Spleen (tissue), 11 donors: ENCODE results near the gene RETREG1. TPM values are rescaled to one million over a fixed set of nuclear protein-coding genes. Genes with fewer than 3 reads are reported as not detected.

ENCODE experiments used
- DNase-seq: peaks from one replicate; pipeline ENCODE4 v3.0.0-alpha.2; 2020
- H3K27ac ChIP-seq, 8 donors: fragments of 200-600 bp; sonication (generic) in 7 of 8; 1 replicate in 4 of 8; 2 replicates in 4 of 8; pipeline versions ENCODE4 v1.5.0 to v1.8.0; 2016 to 2021; ENCODE audit warnings: inconsistent platforms in 4 of 8, mild to moderate bottlenecking in 4 of 8, moderate library complexity in 1 of 8
- H3K27me3 ChIP-seq, 7 donors: fragments of 200-600 bp; sonication (generic) in 6 of 7; replicated peaks in 1 of 7; 1 replicate in 4 of 7; 2 replicates in 3 of 7; pipeline versions ENCODE4 v1.5.0 to v1.8.0; 2016 to 2021; ENCODE audit warnings: inconsistent platforms in 3 of 7, mild to moderate bottlenecking in 1 of 7
- H3K36me3 ChIP-seq, 6 donors: fragments of 200-600 bp; sonication (generic) in 5 of 6; 1 replicate in 4 of 6; 2 replicates in 2 of 6; pipeline versions ENCODE4 v1.5.0 to v1.8.0; 2016 to 2021; ENCODE audit warnings: inconsistent platforms in 2 of 6
- H3K4me1 ChIP-seq, 6 donors: fragments of 200-600 bp; sonication (generic) in 5 of 6; 1 replicate in 3 of 6; 2 replicates in 3 of 6; pipeline versions ENCODE4 v1.5.0 to v1.8.0; 2016 to 2021; ENCODE audit warnings: inconsistent platforms in 3 of 6
- H3K4me3 ChIP-seq, 8 donors: fragments of 200-600 bp; sonication (generic) in 7 of 8; 1 replicate in 4 of 8; 2 replicates in 4 of 8; pipeline versions ENCODE4 v1.5.0 to v1.8.0; 2016 to 2021; ENCODE audit warnings: inconsistent platforms in 4 of 8, mild to moderate bottlenecking in 4 of 8, moderate library complexity in 2 of 8
- H3K9me3 ChIP-seq, 8 donors: fragments of 200-600 bp; sonication (generic) in 7 of 8; 1 replicate in 4 of 8; 2 replicates in 4 of 8; pipeline versions ENCODE4 v1.5.0 to v1.8.0; 2016 to 2021; ENCODE audit warnings: inconsistent platforms in 4 of 8
- CTCF ChIP-seq, 11 experiments: fragments of 200-600 bp in 7 of 11; fragments of 450-650 bp in 4 of 11; sonication (generic) in 4 of 11; IDR thresholded peaks in 8 of 11; conservative IDR thresholded peaks in 3 of 11; 1 replicate in 7 of 11; 2 replicates in 4 of 11; pipeline versions ENCODE4 v1.4.0 to v1.8.0; 2016 to 2021; ENCODE audit warnings: antibody characterized with exemption in 11 of 11, inconsistent platforms in 4 of 11, mild to moderate bottlenecking in 1 of 11
- POLR2A ChIP-seq, 3 donors: fragments of 450-650 bp; IDR thresholded peaks; one replicate each; pipeline ENCODE4 v1.5.1; 2017; ENCODE audit warnings: antibody characterized with exemption in 3 of 3, mild to moderate bottlenecking in 1 of 3
- POLR2AphosphoS5 ChIP-seq, 3 donors: sonication (generic); formaldehyde crosslinking; IDR thresholded peaks; one replicate each; pipeline ENCODE4 v1.5.1; 2017; ENCODE audit warnings: antibody characterized with exemption in 3 of 3
- WGBS, 5 donors: extraction: QIAGEN DNeasy Blood & Tissue Kit in 3 of 5; methylation state at CpG; one replicate each; pipeline versions ENCODE4 v1.1.5 to v1.1.7; 2013 to 2018; 5-methylcytosine and 5-hydroxymethylcytosine counted together
- intact Hi-C: fragments of 100-400 bp; cut with DNase I; formaldehyde crosslinking; loops from one replicate; pipeline ENCODE4 v1.15.0; 2023; ENCODE audit warnings: low total_unique reads
- polyA plus RNA-seq, 3 donors: library from polyadenylated mRNA; stranded (reverse); fragments of 200-250 nt; gene quantifications; one replicate each; pipeline ENCODE4 v1.2.1, GENCODE V29; 2013
- total RNA-seq, 7 donors: library from RNA; depleted of rRNA in 3 of 7; stranded (reverse); fragments of >200 nt in 3 of 7; fragmentation: NEBNext Ultra II Directional in 4 of 7; extraction: Animal tissue kit (Norgen Biotek cat#: 25700) in 4 of 7; gene quantifications; one replicate each; pipeline versions ENCODE4 v1.1.0 to v1.2.1, GENCODE V29; 2016 to 2021
- donor health status: healthy with polysubstance abuse.
- donor health status: DM: no; HTN: no; CAD: no; lungs with moderate emphysema.
- donor health status: DM: no; HTN: no; CAD: no.
- donor health status: Bipolar disorder and iron deficiency.
- donor health status: healthy.
- donor health status: DM: no; HTN: no; CAD: no.
- donor health status: DM: yes; HTN: yes; CAD: no.

The RETREG1 gene
- total and polyA plus RNA-seq, 10 donors = 2.5 to 9.0 (median 5.1) TPM

- TF ChIP-seq POLR2AphosphoS5 (IDR thresholded peaks at IDR 0.05) (no peak), CTCF (IDR thresholded peaks at IDR 0.05 in 8 of 11, conservative IDR thresholded peaks at IDR 0.05 in 3 of 11) (peak in 8 of 11 experiments; percentile 19 to 68 (median 55))
- Histone ChIP-seq H3K4me1 (peaks cover 0 to 6% (median 0%) of the 10 kb centered on the region in 6 donors), H3K27ac (no peak overlapping the region), H3K27me3 (no peaks in the 10 kb centered on the region), H3K4me3 (no peak overlapping the region), H3K36me3 (no peaks in the 10 kb centered on the region), H3K9me3 (no peaks in the 10 kb centered on the region)
- DNase-seq = no peak
- WGBS, 5 donors = 44 to 52% (median 45%) methylated on average over 7 of the region's 7 CpGs
- intact Hi-C loops = no loop called here
Measured at GRCh38 chr5:16552666-16553343, 64.0 kb downstream of the RETREG1 start.

GRCh38 chr5:16551628-16552027 is 65.2 kb downstream of the RETREG1 start:
- no peak overlapping the region for H3K27ac ChIP-seq
- no peaks in the 10 kb centered on the region for H3K9me3 ChIP-seq
- peaks cover 0 to 6% (median 0%) of the 10 kb centered on the region in 6 donors for H3K4me1 ChIP-seq
- WGBS, 5 donors = 79 to 94% (median 89%) methylated on average over 2 of the region's 2 CpGs
- TF ChIP-seq POLR2A (IDR thresholded peaks at IDR 0.05) = no peak
- TF ChIP-seq POLR2AphosphoS5 (IDR thresholded peaks at IDR 0.05) = no peak
- no peak for TF ChIP-seq CTCF (IDR thresholded peaks at IDR 0.05 in 8 of 11, conservative IDR thresholded peaks at IDR 0.05 in 3 of 11)
- no peaks in the 10 kb centered on the region for H3K36me3 ChIP-seq
- DNase-seq = no peak
- intact Hi-C loops = no loop called here
- no peaks in the 10 kb centered on the region for H3K27me3 ChIP-seq
- no peak overlapping the region for H3K4me3 ChIP-seq

- WGBS, 5 donors = 73 to 82% (median 75%) methylated on average over 7 of the region's 7 CpGs
- intact Hi-C loops = no loop called here
- Histone ChIP-seq H3K4me3 (no peak overlapping the region), H3K9me3 (no peaks in the 10 kb centered on the region), H3K4me1 (peaks cover 0 to 5% (median 0%) of the 10 kb centered on the region in 6 donors), H3K27ac (no peak overlapping the region), H3K27me3 (no peaks in the 10 kb centered on the region), H3K36me3 (no peaks in the 10 kb centered on the region)
- DNase-seq = no peak
- peak in 10 of 11 experiments; percentile 4 to 64 (median 41) for TF ChIP-seq CTCF (IDR thresholded peaks at IDR 0.05 in 8 of 11, conservative IDR thresholded peaks at IDR 0.05 in 3 of 11)
- no peak for TF ChIP-seq POLR2A (IDR thresholded peaks at IDR 0.05)
Measured at GRCh38 chr5:16550316-16550952, 66.4 kb downstream of the RETREG1 start.

- TF ChIP-seq POLR2A (IDR thresholded peaks at IDR 0.05) (no peak), CTCF (IDR thresholded peaks at IDR 0.05 in 8 of 11, conservative IDR thresholded peaks at IDR 0.05 in 3 of 11) (no peak), POLR2AphosphoS5 (IDR thresholded peaks at IDR 0.05) (no peak)
- 71 to 85% (median 84%) methylated on average over 5 of the region's 5 CpGs for WGBS, 5 donors
- intact Hi-C loops = no loop called here
- peaks cover 0 to 5% (median 0%) of the 10 kb centered on the region in 6 donors for H3K4me1 ChIP-seq
- no peak for DNase-seq
- H3K27ac ChIP-seq = no peak overlapping the region
- no peak overlapping the region for H3K4me3 ChIP-seq
- no peaks in the 10 kb centered on the region for H3K9me3 ChIP-seq
- no peaks in the 10 kb centered on the region for H3K27me3 ChIP-seq
- H3K36me3 ChIP-seq = no peaks in the 10 kb centered on the region
Measured at GRCh38 chr5:16549491-16550206, 67.1 kb downstream of the RETREG1 start.
